ENCODE measurements around the gene FOXO3. TPM values are rescaled to one million over a fixed set of nuclear protein-coding genes. Genes with fewer than 3 reads are reported as not detected.

FOXO3 gene
- total RNA-seq, 1 donor from 2014 or later: 34.6 TPM

GRCh38 chr6:108665495-108666196 lies 104.9 kb downstream of the FOXO3 start:
- peaks cover 1% of the 10 kb centered on the region for H3K27me3 Mint-ChIP-seq (ENCODE audit: unreplicated experiment)
- TF ChIP-seq, protein P1, sequence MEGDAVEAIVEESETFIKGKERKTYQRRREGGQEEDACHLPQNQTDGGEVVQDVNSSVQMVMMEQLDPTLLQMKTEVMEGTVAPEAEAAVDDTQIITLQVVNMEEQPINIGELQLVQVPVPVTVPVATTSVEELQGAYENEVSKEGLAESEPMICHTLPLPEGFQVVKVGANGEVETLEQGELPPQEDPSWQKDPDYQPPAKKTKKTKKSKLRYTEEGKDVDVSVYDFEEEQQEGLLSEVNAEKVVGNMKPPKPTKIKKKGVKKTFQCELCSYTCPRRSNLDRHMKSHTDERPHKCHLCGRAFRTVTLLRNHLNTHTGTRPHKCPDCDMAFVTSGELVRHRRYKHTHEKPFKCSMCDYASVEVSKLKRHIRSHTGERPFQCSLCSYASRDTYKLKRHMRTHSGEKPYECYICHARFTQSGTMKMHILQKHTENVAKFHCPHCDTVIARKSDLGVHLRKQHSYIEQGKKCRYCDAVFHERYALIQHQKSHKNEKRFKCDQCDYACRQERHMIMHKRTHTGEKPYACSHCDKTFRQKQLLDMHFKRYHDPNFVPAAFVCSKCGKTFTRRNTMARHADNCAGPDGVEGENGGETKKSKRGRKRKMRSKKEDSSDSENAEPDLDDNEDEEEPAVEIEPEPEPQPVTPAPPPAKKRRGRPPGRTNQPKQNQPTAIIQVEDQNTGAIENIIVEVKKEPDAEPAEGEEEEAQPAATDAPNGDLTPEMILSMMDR (IDR thresholded peaks at IDR 0.05; ENCODE audit: unreplicated experiment): no peak
- no peak overlapping the region for H3K27ac Mint-ChIP-seq (ENCODE audit: unreplicated experiment)
- H3K36me3 Mint-ChIP-seq (ENCODE audit: low read depth, unreplicated experiment): peaks cover 13% of the 10 kb centered on the region
- no peak overlapping the region for H3K4me3 Mint-ChIP-seq (ENCODE audit: unreplicated experiment)
- DNase-seq (ENCODE audit: low spot score): no peak
- H3K9me3 Mint-ChIP-seq (ENCODE audit: unreplicated experiment): no peaks in the 10 kb centered on the region
- peaks cover 2% of the 10 kb centered on the region for H3K4me1 Mint-ChIP-seq (ENCODE audit: unreplicated experiment)

- TF ChIP-seq, protein P1 (IDR thresholded peaks at IDR 0.05; ENCODE audit: unreplicated experiment): no peak
- Mint-ChIP-seq H3K36me3 (ENCODE audit: low read depth, unreplicated experiment) (peaks cover 13% of the 10 kb centered on the region), H3K27me3 (ENCODE audit: unreplicated experiment) (peaks cover 3% of the 10 kb centered on the region), H3K27ac (ENCODE audit: unreplicated experiment) (no peak overlapping the region), H3K9me3 (ENCODE audit: unreplicated experiment) (no peaks in the 10 kb centered on the region), H3K4me3 (ENCODE audit: unreplicated experiment) (no peak overlapping the region), H3K4me1 (ENCODE audit: unreplicated experiment) (peaks cover 2% of the 10 kb centered on the region)
- no peak for DNase-seq (ENCODE audit: low spot score)
Measured at GRCh38 chr6:108666656-108667260, 106.0 kb downstream of the FOXO3 start.

- H3K4me1 Mint-ChIP-seq (ENCODE audit: unreplicated experiment): peaks cover 5% of the 10 kb centered on the region
- TF ChIP-seq, protein P1 (IDR thresholded peaks at IDR 0.05; ENCODE audit: unreplicated experiment): no peak
- no peak overlapping the region for H3K4me3 Mint-ChIP-seq (ENCODE audit: unreplicated experiment)
- H3K27me3 Mint-ChIP-seq (ENCODE audit: unreplicated experiment): peaks cover 3% of the 10 kb centered on the region
- DNase-seq (ENCODE audit: low spot score): no peak
- H3K9me3 Mint-ChIP-seq (ENCODE audit: unreplicated experiment): no peaks in the 10 kb centered on the region
- H3K27ac Mint-ChIP-seq (ENCODE audit: unreplicated experiment): no peak overlapping the region
- H3K36me3 Mint-ChIP-seq (ENCODE audit: low read depth, unreplicated experiment): peaks cover 13% of the 10 kb centered on the region
Measured at GRCh38 chr6:108667993-108668392, 107.3 kb downstream of the FOXO3 start.

- Mint-ChIP-seq H3K9me3 (ENCODE audit: unreplicated experiment) (no peaks in the 10 kb centered on the region), H3K36me3 (ENCODE audit: low read depth, unreplicated experiment) (peaks cover 12% of the 10 kb centered on the region), H3K27me3 (ENCODE audit: unreplicated experiment) (peaks cover 3% of the 10 kb centered on the region), H3K4me3 (ENCODE audit: unreplicated experiment) (no peak overlapping the region), H3K27ac (ENCODE audit: unreplicated experiment) (no peak overlapping the region), H3K4me1 (ENCODE audit: unreplicated experiment) (peaks cover 13% of the 10 kb centered on the region)
- DNase-seq (ENCODE audit: low spot score): no peak
- TF ChIP-seq, protein P1 (IDR thresholded peaks at IDR 0.05; ENCODE audit: unreplicated experiment): no peak
Measured at GRCh38 chr6:108669673-108670072, 109.0 kb downstream of the FOXO3 start.

- TF ChIP-seq, protein P1 (IDR thresholded peaks at IDR 0.05; ENCODE audit: unreplicated experiment): no peak
- H3K36me3 Mint-ChIP-seq (ENCODE audit: low read depth, unreplicated experiment): peaks cover 7% of the 10 kb centered on the region
- no peak overlapping the region for H3K27ac Mint-ChIP-seq (ENCODE audit: unreplicated experiment)
- no peak overlapping the region for H3K4me3 Mint-ChIP-seq (ENCODE audit: unreplicated experiment)
- H3K9me3 Mint-ChIP-seq (ENCODE audit: unreplicated experiment): no peaks in the 10 kb centered on the region
- peaks cover 3% of the 10 kb centered on the region for H3K27me3 Mint-ChIP-seq (ENCODE audit: unreplicated experiment)
- no peak for DNase-seq (ENCODE audit: low spot score)
- H3K4me1 Mint-ChIP-seq (ENCODE audit: unreplicated experiment): peaks cover 17% of the 10 kb centered on the region
Measured at GRCh38 chr6:108671175-108671574, 110.5 kb downstream of the FOXO3 start.

Measured in endothelial cell (in vitro differentiated cells).